K562 (cell line): ENCODE measurements around the gene HACL1.

Source experiments
- CBFB ChIP-seq: sonication (generic); formaldehyde crosslinking; IDR thresholded peaks from 2 replicates; pipeline ENCODE4 v1.4.0; 2020; ENCODE audit warnings: mild to moderate bottlenecking, missing genetic modification reagents
- CTCF ChIP-seq, 3 experiments: IDR thresholded peaks in 2 of 3; conservative IDR thresholded peaks in 1 of 3; 2 replicates each; pipeline ENCODE4 v1.5.1; 2011 to 2012; ENCODE audit warnings: low read length in 3 of 3, mild to moderate bottlenecking in 3 of 3, control low read depth in 2 of 3, improper control_type of control experiment in 1 of 3, inconsistent platforms in 1 of 3, low read depth in 1 of 3, mixed read lengths in 1 of 3, moderate library complexity in 1 of 3; ENCODE audit not compliant: insufficient read depth in 2 of 3
- GABPA ChIP-seq: fragments of 200-800 bp; sonication (Bioruptor generic); conservative IDR thresholded peaks from 2 replicates; pipeline ENCODE4 v1.6.1; 2016; ENCODE audit warnings: low read depth, missing genetic modification characterization, missing compliant biosample characterization
- MYC ChIP-seq, 2 experiments: fragments of 250-450 bp in 1 of 2; sonication (Bioruptor Pico) in 1 of 2; IDR thresholded peaks; 2 replicates each; pipeline versions ENCODE4 v1.5.1 to v1.6.1; 2012 to 2021; ENCODE audit warnings: low read depth in 2 of 2, borderline replicate concordance in 1 of 2, improper control_type of control experiment in 1 of 2, low read length in 1 of 2, mild to moderate bottlenecking in 1 of 2, moderate library complexity in 1 of 2
- POLR2AphosphoS5 ChIP-seq: IDR thresholded peaks from 2 replicates; pipeline ENCODE4 v1.6.1; 2011; ENCODE audit warnings: mild to moderate bottlenecking, low read depth, low read length, moderate library complexity; ENCODE audit not compliant: control insufficient read depth, insufficient read depth
- SRF ChIP-seq, 2 experiments: fragments of 250-450, 450-650 bp in 1 of 2; sonication (Bioruptor Pico) in 1 of 2; sonication (generic) in 1 of 2; formaldehyde crosslinking; IDR thresholded peaks; 2 replicates each; pipeline versions ENCODE4 v1.5.0 to v1.5.1; 2020 to 2022; ENCODE audit warnings: mild to moderate bottlenecking in 1 of 2, missing genetic modification reagents in 1 of 2
- TBP ChIP-seq: optimal IDR thresholded peaks from 2 replicates; pipeline ENCODE3; 2011; ENCODE audit warnings: low read depth, low read length, improper control_type of control experiment
- THAP7 ChIP-seq: fragments of 250-450 bp; sonication (Bioruptor Pico); IDR thresholded peaks from 2 replicates; pipeline ENCODE4 v1.5.0; 2021

DNA sequence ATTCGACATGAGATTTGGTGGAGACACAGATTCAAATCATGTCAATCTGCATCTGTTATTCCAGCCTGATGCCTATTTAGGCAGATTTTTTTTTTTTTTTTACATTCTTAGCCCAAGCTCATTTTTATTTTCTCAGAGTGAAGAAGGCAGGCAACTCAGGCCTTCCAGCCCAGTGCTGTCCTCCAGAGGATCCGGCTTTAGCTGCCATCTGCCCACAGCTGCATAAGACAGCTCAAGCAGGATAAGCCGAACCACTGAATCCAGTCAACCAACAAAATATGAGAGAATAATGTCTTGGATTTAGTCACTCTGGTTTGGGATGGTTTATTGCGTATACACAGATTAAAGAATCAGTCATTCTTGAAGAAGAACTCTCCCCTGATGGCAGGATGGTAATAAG, 60.0 kb downstream of the HACL1 start:
- TF ChIP-seq CBFB (CRISPR knock-in tag) (no peak), TBP (no peak), POLR2AphosphoS5 (no peak), SRF (CRISPR knock-in tag; IDR thresholded peaks at IDR 0.05) (no peak), CTCF (IDR thresholded peaks at IDR 0.05 in 2 of 3, conservative IDR thresholded peaks at IDR 0.05 in 1 of 3; ENCODE audit: insufficient read depth in 2 of 3, low read depth in 1 of 3, low read length in 3 of 3) (no peak), MYC (IDR thresholded peaks at IDR 0.05; ENCODE audit: low read depth, low read length) (no peak), MYC (CRISPR knock-in tag; IDR thresholded peaks at IDR 0.05; ENCODE audit: borderline replicate concordance, low read depth) (no peak), GABPA (tag) (no peak), THAP7 (CRISPR knock-in tag) (no peak)
